CD4-positive, alpha-beta T cell treated with Interleukin-6 at 100 ng/mL for 8 hours (primary cell): ENCODE data around the gene IFNAR1.
"Not testable (repeated sequence)": the region's sequence is repeated elsewhere in the genome, so short reads cannot be mapped to it uniquely, and the experiment has no call there.

Experiments used
- DNase-seq: peaks from one replicate; pipeline ENCODE4 v3.0.0-alpha.2; 2020; ENCODE audit warnings: mixed read lengths, low spot score

The IFNAR1 gene

DNA sequence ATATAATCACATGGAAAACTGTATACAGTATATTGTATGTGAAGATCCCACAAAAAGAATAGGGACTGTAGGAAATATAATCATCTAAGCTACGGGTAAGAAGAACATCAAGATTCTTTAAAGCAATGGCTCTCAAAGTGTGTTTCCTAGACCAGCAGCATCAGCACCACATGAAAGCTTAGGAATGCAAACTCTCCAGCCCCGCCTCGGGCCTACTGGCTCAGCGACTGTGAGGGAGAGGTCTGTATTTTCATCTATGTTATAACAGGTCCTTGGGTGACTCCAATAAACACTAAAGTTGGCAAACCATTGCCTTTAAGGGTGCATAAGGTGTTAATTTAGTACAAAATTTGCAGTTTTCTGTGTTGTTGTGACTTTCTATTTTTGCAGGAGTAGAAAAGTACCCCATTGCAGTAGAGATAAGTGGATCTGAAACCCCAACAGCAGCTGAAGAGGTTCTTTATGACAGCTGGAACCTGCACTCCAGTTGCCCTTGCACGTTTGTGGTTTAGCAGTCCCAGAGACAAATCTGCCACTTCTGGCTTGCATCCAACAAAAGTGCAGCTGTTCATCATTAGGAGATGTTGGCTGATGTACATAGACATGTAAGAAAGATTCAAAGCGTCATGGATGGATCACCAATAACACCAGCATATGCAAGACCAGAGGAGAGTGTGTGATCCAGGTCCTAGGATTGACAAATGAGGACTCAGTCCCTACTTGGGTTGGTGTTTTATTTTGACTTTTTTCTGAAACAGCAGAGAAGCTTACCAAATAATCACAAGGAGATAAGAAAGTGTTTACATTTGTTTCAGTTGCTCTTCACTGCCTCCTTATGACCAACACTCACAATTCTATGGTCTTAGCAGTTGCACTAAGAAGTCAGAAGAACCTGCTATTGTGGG is 15.9 kb upstream of the IFNAR1 start:
- peak; percentile 40 for DNase-seq

DNA sequence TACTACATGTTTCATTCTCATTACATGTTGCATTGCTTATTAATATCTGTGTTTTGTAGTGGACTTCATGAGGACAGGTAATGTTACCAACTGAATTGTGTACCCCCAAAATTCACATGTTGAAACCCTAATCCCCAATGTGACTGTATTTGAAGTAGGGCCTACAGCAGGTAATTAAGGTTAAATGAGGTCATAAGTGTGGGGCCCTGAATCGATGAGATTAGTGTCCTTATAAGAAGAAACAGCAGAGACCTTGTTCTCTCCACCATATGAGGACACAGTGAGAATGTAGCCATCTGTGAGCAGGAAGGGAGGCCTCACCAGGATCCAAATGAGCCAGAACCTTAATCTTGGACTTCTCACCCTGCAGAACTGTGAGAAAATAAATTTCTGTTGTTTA is 15.0 kb upstream of the IFNAR1 start:
- DNase-seq, result no peak

- DNase-seq, result no peak
Observed at GRCh38 chr21:33312121-33312520, 12.6 kb upstream of the IFNAR1 start.

GRCh38 chr21:33313183-33313582 is 11.6 kb upstream of the IFNAR1 start:
- no peak for DNase-seq

DNA sequence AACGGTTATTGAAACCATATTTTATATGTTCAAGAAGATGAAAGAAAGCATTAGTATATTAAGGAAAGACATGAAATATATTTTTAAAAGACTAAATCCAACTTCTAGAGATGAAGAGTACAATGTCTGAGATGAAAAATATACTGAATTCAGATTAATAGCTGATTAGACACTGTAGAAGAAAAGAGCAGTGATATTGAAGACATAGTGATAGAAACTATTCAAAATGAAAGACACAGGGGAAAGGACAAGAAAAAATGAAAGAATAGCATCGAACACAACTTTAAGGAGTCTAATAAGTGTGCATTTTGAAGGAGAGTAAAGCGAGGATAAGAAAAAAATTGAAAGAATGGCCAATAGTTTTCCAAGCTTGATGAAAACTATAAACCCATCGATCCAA is 11.2 kb upstream of the IFNAR1 start:
- no peak for DNase-seq

DNA sequence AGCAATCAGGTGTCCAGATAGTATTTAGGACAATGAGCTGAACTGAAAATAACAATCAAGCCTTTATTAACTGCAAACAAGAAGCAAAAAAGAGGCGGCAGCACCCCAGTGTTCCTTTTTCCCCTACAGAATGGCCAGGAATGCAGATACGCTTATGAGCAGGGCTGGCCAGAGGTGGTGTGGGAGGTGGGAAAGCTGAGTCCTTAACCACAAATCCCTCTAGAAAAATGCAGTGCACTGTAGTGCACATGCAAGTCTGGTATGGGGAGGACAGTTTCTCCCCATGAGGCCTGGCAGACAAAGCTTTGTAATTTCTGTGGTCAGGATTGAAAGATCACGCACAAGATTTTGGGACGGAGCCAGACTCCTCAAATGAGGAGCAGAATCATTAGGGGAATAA is 10.7 kb upstream of the IFNAR1 start:
- DNase-seq, result no peak

DNA sequence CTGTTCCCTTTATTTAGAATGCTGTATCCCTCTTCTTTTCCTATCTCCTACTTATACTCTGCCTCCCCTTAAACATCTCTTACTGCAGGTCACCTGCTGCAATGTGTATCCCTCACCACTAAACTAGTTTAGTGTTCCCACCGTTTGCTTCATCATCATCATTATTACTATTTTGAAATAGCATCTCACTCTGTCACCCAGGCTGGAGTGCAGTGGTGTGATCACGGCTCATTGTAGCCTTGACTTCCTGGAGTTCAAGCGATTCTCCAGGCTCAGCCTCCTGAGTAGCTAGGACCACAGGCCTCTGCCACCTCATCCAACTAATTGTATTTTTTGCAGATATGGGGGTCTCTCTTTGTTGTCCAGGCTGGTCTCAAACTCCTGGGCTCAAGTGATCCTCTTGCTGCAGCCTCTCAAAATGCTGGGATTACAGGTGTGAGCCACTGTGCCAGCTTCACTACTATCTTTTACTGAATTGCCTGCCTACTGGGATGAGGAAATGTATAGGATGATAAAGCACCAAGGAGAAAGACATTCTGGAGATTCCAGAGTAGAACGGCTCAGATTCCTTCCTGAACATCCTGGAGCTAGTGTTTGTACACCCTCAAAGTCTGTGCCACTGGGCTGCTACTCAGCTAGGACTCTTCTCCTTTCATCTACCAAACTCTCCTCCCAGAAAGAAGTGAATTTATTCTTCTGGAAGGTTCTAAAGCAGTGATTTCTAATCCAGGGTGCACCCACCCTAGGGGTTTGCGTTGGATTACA is 8.6 kb upstream of the IFNAR1 start:
- no peak for DNase-seq

- DNase-seq, result no peak
Observed at GRCh38 chr21:33317145-33317544, 7.6 kb upstream of the IFNAR1 start.

DNA sequence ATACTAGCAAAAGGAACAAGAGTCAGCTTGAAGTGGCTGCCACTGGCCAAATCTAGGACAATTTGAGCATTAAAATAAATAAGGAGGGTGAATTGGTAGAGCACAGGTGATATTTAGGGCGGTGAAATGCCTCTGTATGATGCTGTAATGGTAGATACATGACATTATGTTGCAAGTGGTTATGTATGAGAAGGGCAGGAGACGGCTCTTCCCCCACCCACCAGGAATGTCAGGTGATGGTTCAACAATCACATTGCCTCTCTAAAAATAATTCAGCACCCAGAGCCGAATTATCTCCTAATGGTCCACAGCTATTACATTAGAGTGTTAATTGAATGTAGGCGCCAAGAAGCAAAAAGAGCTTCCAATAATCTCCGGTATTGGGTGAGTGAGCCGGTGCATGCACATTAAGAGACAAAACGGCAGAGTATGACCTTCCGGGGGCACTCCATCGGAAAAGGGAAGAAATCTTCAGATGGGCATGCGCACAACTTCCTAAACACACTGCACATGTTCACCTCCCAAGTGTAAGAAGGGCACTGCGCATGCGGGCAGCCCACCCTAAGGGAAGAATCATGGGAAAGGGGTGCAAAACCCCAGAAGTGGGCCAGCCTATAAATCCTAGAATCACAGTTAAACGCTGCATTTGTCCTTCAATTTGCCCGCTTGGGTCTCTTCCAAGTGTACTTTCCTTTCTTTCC is 6.8 kb upstream of the IFNAR1 start:
- no peak for DNase-seq

DNA sequence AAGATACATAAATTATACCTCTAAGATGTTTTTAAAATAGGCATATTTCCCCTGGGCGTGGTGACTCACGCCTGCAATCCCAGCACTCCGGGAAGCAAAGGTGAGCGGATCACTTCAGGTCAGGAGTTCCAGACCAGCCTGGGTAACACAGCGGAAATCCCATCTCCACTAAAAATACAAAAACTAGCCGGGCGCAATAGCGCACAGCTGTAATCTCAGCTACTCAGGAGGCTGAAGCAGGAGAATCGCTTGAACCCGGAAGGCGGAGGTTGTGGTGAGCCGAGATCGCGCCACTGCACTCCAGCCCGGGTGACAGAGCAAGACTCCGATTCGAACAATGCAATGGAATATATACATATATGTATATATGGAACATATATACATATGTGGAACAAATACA is 3.8 kb upstream of the IFNAR1 start:
- not testable (repeated sequence) for DNase-seq

DNA sequence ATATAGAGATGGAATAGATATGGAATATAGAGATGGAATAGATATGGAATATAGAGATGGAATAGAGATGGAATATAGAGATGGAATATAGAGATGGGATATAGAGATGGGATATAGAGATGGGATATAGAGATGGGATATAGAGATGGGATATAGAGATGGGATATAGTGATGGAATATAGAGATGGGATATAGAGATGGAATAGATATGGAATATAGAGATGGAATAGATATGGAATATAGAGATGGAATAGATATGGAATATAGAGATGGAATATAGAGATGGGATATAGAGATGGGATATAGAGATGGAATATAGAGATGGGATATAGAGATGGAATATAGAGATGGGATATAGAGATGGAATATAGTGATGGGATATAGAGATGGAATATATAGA is 1.2 kb upstream of the IFNAR1 start:
- not testable (repeated sequence) for DNase-seq

DNA sequence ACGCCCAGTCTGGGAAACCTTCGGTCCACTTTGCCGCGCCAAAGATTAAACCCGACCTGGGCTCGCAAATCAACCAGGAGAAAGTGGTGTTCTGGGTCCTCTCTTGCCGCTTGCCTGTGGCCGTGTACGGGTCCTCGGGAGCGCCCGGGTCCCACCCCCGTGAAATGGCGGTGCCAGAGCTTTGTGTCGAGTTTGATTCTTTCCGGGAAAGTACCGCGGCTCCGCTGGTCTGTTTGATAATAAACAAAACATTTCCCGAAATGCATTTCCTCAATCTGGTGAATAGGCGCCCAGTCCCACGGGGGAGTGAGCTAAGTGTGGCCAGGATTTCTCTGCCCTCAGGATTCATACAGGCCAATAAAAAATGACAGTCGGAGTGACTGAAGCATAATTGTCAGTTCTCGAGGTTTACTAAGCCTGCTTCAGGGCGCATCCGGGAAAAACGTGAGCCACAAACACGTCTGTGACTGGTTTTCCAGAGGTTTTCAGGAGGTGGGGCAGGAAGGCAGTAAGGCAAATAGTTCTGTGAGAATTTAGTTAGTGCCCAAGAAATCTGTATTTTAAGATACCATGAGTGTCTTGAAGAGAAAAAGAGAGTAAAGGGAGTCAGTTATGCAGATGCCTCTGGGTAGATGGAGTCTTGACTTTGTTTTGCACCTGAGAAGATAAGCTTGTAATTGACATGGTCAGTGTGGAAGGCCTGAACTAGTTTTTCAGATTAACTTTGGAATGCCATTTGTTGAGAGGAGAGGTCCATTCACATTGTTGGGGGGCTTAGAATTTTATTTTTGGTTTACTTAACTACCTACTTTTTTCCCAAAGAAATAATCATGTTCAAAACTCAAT is 675 bp downstream of the IFNAR1 start:
- peak; percentile 64 for DNase-seq

DNA sequence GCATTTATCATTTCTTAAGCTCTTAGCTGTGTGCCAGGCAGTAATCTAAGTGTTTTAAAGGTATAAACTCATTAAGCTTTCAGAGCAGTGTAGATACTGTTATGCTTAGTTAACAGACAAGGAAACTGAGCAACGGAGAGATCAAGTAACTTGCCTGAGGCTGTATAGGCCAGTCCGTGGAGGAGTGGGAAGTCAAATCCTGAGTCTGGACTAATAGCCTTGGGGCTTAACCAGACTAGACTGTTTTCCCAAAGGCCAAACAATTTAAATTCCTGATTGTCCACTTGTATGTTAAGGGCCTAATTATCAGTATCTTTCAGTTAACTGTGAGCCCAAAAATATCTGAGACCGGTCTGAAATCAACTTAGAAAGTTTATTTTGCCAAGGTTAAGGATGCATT is 2.6 kb downstream of the IFNAR1 start:
- no peak for DNase-seq

DNA sequence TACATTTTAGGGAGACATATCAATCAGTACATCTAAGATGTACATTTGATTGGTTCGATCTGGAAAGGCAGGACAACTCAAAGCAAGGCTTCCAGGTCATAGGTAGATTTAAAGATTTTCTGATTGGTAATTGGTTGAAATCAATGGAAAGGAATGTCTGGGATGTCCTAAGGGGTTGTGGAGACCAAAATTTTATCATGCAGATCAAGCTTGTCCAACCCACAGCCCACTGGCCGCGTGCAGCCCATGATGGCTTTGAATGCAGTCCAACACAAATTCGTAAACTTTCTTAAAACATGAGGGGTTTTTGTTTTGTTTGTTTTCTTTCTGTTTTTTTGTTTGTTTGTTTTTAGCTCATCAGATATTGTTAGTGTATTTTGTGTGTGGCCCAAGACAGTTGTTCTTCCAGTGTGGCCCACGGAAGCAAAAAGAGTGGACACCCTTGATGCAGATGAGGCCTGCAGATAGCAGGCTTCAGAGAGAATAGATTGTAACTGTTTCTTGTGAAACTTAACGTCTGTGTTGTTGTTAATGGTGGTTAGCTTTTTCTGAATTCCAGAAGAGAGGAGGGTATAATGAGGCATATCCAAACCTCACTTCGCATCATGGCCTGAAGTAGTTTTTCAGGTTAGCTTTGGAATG is 3.1 kb downstream of the IFNAR1 start:
- no peak for DNase-seq

DNA sequence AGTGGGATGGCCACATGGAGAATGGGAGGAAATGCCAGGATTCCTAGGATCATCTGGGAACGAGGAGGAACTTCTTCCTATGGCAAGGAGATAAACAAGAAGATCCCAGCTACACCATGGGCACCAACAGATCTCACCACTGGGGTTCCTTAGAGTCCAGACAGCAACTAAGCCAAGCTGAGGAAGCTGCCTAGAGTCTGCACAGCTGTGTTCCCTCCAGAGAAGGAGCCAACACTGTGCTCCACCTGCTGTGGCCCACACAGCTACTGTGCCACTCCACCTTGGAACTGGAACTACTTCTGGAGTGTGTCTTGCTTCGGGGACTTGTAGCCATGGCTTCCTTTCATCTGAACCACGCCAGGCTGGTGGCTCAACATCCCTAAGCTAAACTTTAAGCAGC is 6.0 kb downstream of the IFNAR1 start:
- no peak for DNase-seq

GRCh38 chr21:33332143-33332542 is 7.4 kb downstream of the IFNAR1 start:
- peak; percentile 7 for DNase-seq

- DNase-seq, result no peak
Observed at GRCh38 chr21:33334191-33334590, 9.4 kb downstream of the IFNAR1 start.

DNA sequence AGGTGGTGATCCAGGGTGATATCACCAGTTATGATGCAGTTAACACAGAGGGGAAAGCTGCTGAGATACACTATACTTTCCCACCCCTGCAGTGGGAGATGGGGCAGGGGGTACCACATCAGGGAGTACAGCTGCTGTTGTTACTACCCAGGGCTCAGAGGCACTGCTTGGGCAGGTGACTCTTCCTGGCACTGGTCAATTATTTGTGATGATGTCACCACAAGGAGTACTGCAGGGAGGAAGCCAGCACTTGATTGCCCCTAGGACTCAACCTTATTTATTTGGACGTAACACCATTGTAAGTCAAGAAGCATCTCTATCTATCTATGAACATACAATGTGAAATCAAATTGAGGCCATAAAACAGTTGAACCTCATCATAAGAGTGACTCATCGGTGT is 10.1 kb downstream of the IFNAR1 start:
- DNase-seq, result no peak

GRCh38 chr21:33339135-33339534 is 14.4 kb downstream of the IFNAR1 start:
- no peak for DNase-seq

GRCh38 chr21:33339918-33340317 is 15.1 kb downstream of the IFNAR1 start:
- DNase-seq, result no peak

- no peak for DNase-seq
Observed at GRCh38 chr21:33345751-33346238, 21.0 kb downstream of the IFNAR1 start.
